Measurements from ENCODE around the gene THRAP3. TPM values are rescaled to one million over a fixed set of nuclear protein-coding genes. Genes with fewer than 3 reads are reported as not detected.
"Not testable (repeated sequence)": the region's sequence is repeated elsewhere in the genome, so short reads cannot be mapped to it uniquely, and the experiment has no call there.

The THRAP3 gene
- polyA plus RNA-seq, 3 donors = 130 to 151 (median 147) TPM

DNA sequence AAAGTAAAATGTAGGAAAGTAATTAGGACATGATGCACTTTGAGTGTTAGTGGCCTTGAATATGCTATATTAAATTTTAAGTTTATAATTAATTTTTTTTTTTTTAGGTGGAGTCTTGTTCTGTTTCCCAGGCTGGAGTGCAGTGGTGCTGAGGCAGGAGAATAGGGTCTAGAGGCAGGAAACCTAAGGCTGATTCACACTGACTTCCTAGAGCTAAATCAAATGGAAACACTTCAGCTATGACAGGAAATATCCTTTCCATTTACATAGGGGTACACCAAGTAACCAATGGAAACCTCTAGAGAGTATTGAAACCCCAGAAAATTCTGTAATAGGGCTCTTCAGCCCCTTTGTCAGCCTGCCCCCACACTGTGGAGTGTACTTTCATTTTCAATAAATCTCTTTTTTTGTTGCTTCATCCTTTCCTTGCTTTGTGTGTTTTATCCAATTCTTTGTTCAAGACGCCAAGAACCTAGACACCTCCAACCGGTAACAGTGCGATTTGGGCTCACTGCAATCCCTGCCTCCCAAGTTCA, 17.9 kb upstream of the THRAP3 start:
- no peak for DNase-seq (ENCODE audit: low read depth in 3 of 3, low spot score in 2 of 3)

DNA sequence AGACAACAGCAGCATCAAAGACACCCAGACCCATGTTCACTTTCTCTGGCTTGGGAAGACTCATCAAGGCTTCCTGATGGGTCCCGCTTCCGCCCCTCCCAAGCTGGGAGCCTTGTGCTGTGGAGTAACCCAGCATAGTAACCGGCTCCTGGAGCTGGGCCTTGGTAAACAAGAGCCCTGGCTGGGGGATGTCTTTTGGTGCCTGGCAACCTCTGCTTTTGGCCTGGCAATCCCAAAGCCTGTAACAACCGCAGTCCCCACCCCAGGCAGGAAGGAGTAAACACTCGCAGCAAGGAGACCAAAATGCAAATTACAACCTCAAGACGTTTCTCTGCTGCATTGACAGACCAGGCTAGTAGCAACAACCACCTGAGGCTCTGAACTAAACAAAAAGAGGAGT, 16.9 kb upstream of the THRAP3 start:
- no peak for DNase-seq (ENCODE audit: low read depth in 3 of 3, low spot score in 2 of 3)

DNA sequence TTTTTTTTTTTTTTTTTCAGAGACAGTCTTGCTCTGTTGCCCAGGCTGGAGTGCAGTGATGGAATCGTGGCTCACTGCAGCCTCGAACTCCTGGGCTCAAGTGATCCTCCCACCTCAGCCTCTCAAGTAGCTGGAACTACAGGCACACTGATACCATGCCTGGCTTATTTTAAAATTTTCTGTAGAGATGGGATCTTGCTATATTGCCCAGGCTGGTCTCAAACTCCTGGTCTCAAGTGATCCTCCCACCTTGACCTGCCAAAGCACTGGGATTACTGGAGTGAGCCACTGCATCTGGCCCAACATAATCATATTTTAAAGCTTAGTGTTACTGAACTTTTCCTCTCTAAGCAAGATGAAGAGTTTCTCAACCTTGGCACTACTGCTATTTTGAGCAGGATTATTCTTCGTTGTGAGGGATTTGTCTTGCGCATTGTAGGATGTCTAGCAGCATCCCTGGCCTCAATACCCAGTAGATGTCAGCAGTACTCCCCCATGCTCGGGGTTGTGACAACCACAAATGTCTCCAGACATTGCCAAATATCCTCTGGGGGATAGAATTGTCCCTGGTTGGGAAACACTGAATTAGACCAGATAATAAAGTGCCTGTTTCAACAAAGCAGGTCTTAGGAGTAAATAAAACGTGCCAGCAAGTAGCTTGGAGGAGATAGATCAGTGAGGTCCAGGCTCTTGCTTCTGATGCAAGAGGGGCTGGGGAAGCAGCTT, 15.1 kb upstream of the THRAP3 start:
- DNase-seq (ENCODE audit: low read depth in 3 of 3, low spot score in 2 of 3) = no peak

DNA sequence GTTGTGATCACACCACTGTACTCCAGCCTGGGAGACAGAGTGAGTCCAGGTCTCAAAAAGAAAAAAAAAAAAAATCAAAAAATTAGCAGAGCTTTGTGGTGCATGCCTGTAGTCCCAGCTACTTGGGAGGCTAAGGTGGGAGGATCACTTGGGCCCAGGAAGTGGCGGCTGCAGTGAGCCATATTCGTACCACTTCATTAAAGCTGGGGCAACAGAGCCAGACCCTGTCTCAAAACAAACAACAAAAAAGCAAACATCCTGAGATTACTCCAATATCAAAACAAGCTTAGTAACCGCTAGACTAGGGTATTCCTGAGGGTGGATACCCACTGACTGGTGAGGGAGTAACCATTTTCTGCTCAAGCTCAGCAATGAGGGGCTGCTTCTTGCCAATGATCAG, 12.9 kb upstream of the THRAP3 start:
- no peak for DNase-seq (ENCODE audit: low read depth in 3 of 3, low spot score in 2 of 3)

DNA sequence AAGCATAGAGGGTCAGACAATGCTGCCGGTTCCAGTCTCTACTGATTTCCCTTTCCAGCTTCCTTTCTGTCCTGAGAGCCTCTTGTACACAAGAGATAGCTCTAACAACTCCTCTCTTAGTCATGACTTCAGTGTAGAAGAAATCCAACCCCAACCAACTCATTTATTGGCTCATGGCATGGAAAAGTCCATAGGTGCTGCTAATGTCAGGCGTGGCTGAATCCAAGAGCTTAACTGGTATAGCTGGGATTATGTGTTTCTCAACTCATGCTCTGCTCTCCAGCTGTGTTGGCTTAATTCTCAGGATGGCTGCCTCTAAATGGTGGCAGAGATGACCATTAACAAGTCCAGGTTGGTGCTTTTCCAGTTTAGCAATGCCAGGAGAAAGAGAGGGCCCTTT, 12.4 kb upstream of the THRAP3 start:
- no peak for DNase-seq (ENCODE audit: low read depth in 3 of 3, low spot score in 2 of 3)

DNA sequence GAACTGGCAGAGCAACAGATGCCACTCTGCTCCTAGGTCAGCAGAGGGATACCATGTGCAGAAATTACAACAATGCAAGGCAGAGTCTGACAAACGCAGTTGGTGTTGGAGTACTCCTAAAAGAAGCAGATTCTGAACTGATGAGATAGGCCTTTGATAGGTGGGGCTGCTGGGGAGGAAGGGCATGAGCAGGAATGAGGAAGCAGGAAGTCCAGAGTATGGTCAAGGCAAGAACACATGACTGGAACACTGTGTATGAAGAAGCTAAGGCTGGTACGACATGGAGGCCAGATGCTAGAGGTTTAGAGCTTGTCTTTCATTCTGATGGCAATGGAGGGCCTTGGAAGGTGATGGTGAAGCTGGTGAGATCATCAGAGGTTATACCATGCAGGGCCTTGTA, 11.5 kb upstream of the THRAP3 start:
- DNase-seq (ENCODE audit: low read depth in 3 of 3, low spot score in 2 of 3) = no peak

DNA sequence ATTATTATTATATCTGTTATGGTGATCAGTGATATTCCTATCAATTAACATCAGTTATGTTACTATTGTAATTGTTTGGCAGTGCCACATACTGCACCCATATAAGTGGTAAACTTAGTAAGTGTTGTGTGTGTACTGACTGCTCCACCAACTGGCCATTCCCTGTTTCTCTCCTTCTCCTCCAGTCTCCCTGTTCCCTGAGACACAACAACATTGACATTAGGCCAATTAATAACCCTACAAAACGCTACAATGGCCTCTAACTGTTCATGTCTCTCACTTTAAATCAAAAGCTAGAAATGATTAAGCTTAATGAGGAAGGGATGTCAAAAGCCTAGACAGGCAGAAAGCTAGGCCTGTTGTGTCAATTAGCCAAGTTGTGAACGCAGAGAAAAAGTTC, 6.6 kb upstream of the THRAP3 start:
- DNase-seq (ENCODE audit: low read depth in 3 of 3, low spot score in 2 of 3) = no peak

DNA sequence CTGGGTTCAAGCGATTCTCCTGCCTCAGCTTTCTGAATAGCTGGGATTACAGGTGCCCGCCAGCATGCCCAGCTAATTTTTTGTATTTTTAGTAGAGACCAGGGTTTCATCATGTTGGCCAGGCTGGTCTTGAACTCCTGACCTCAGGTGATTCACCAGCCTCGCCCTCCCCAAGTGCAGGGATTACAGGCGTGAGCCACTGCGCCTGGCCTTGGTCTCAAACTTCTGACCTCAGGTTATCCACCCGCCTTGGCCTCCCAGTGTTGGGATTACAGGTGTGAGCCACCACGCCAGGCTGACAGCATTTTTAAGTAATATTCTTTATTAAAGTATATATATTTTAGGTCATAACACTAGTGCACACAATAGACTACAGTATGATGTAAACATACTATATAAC, 2.3 kb upstream of the THRAP3 start:
- not testable (repeated sequence) for DNase-seq (ENCODE audit: low read depth in 3 of 3, low spot score in 2 of 3)

DNA sequence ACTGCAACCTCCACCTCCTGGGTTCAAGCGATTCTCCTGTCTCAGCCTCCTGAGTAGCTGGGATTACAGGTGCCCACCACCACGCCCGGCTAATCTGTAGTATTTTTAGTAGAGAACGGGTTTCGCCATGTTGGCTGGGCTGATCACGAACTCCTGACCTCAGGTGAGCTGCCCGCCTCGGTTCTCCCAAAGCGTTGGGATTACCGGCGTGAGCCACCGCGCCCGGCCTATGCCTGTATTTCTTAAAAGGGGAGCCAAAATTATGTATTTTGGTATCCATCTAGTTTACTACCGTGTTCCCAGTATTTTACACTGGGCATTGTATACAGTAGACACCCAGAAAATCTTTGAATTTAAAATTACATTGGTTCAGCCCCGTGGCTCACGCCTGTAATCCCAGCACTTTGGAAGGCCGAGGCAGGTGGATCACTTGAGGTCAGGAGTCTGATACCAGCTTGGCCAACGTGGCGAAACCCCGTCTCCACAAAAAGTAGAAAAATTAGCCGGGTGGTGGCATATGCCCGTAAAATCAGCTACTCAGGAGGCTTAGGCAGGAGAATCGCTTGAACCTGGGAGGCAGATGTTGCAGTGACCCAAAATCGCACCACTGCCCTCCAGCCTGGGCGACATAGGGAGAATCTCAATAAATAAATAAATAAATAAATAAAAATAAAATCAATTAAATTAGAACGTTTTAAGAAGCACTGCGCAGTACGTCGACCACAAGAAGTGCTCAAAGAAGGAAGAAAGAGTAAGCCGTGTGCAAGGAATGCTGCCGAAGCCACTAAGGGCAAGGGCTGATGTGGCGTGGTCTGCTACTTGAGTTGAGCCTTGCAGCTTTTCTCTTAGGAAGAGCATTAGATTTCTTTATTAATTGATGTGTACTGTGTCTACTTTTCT, 1.5 kb upstream of the THRAP3 start:
- no peak for DNase-seq (ENCODE audit: low read depth in 3 of 3, low spot score in 2 of 3)

DNA sequence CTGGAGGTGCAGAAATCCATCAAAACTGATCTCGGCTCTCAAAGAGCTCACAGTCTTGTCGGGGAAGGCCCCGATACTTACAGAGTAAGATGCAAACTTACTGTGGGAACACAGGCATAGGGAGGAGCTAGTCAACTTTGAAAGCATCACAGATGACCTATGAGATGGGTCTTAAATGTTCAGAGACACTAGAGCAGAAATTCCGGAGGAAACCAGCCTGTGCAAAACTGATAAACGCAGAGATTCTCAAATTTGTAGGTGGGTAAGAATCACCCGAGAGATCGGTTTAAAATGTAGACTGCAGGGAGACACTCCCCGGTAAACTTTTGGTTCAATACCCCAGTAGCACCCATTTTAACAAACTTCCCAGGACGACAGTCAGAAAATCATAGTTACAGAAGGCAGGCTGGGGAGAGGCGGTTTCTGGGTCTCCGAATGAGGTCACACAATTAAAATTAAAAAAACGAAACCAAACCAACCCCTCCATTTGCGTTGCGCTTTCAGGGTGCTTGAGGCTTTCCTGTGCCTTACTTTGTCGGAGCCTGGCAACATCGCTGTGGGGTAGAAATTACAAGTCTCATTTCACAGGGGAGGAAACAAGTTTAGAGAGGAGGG, 755 bp upstream of the THRAP3 start:
- DNase-seq (ENCODE audit: low read depth in 3 of 3, low spot score in 2 of 3) = peak; percentile 44 to 53 (median 52)

DNA sequence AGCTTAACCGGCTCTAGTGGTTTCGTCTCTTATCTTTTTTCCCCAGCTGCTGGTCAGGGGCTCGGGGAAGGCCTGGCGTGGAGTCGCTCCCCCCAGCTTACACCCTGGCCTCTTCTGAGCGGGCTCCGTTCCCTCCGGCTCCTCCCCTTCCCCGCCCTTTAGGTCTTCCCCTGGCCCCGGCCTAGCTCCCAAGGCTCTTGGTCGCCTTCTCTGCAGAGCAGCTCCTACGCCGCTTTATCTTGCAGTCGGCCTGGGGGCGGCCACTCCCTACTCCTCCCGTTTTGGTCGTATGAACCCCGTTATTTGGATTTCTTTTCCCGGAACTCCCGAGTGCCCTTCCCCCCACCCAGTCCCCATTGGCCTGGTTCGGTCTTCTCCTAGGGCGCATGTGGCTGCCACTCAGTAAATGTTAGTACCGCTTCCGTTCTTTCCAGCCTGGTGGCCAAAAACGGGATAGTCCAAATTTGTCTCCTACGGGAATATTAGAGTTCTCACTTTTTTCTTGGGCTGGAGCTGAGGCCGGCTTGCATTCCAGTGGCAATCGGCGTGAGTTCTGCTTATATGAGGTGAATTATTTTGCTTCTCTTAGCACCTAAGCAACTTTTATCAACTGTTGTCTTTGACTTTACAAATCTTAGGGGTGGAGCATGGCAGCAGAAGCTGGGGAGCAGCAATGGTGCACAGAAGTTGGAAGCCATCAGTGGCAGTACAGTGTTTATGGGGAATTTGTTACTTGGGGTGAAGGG, 467 bp downstream of the THRAP3 start:
- peak; percentile 65 to 81 (median 80) for DNase-seq (ENCODE audit: low read depth in 3 of 3, low spot score in 2 of 3)

DNA sequence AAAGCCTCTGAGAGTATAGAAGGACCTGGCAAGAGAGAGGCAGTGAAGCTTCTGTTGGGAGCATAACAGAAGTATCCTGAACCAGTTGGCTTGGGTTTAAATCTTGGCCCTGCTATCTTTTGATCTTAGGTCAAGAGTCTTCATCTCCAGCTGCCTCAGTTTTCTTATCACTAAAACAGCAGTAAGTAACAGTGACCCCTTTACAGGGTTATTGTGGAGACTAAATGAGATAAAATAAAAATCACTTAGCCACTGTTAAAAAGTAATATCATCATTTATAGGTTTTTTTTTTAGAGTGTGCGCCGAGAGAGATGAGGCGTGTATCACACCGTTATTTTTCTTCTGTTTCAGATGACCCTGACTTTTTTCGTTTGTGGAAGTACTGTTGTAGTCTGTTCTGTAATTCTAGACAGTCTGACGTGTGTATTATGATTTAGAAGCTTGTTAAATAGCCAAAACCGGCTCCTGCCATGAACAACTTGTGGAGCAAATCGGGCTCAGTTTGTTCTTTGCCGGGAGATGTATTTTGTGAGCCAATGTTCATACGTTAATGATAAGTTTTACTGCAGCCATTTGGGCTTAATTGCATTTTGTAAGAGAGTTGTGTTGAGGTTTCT, 1.1 kb downstream of the THRAP3 start:
- no peak for DNase-seq (ENCODE audit: low read depth in 3 of 3, low spot score in 2 of 3)

DNA sequence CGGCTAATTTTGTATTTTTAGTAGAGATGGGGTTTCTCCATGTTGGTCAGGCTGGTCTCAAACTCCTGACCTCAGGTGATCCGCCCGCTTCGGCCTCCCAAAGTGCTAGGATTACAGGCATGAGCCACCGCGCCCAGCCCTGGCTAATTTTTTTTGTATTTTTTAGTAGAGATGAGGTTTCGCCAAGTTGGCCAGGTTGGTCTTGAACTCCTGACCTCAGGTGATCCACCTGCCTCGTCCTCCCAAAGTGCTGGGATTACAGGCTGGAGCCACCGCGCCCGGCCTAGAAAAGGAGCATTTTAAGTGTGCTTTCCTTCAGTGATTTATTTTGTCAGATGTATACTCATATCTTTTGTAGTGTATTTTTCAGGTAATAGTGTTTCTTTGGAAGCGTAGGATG, 6.0 kb downstream of the THRAP3 start:
- DNase-seq (ENCODE audit: low read depth in 3 of 3, low spot score in 2 of 3) = not testable (repeated sequence)

DNA sequence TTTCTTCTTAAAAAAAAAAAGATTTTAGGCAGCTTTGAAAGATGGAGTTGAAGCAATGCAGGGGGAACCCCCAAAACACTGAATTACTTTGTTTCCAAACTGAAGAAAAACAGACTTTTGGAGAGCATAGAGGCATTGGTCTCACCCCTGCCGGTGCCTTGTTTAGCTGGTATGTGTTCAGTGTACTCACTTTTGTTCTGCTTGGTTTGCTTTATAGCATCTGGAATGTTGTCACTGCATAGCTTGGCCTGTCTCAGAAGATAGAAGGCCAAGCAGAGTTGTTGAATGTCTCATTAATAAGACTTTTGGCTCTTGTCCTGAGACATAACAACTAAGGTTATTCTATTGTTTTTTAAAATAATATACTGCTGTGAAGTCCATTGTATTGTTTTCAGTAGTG, 6.9 kb downstream of the THRAP3 start:
- no peak for DNase-seq (ENCODE audit: low read depth in 3 of 3, low spot score in 2 of 3)

DNA sequence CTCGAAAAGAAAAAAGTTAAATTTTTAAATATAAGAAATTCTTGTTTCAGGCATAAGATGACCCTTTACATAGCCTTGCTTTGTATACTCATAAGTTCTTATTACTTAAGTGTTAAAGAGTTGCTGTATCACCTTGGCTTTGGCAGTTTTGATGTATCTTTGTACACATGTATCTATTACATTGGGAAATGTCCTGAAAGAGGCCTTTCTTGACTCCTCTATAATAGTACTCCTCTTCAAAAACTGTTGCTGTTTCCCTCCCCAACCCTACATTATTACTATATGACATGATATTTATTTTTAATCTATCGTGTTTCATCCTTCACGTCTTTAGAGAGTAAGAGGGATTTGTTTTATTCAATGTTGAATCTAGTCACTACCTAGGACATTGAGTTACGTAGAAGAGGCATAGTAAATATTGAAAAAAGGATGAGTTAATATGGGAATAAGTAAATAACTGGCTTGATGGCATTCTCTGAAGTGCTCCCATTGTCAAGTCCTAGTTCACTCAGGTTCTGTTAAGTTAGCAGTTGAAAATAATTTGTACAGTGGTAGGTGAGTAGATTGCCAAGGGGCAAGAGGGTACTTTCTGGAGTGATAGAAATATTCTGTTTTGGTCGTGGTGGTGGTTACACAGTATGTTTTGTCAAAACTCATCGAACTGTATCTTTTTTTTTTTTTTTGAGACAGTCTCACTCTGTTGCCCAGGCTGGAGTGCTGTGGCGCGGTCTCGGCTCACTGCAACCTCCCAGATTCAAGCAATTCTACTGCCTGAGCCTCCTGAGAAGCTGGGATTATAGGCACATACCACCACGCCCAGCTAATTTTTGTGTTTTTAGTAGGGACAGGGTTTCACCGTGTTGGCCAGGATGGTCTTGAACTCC, 8.2 kb downstream of the THRAP3 start:
- no peak for DNase-seq (ENCODE audit: low read depth in 3 of 3, low spot score in 2 of 3)

DNA sequence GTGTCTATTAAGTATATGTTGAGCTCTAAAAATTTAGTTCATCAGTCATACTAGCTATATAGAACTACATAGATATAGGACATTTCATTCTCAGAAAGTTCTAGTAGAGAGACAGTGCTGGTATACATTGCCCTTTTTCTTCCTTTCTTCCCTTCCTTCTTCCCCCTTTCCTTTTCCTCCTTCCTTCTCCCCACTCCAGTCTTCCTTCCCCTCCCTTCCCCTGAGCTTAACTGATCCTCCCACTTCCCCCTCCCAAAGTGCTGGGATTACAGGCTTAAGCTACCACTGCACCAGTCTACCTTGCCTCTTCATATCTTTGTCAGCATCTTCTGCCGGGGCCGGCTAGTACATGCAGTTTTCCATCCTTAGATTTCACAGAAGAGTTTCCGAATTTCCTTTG, 12.1 kb downstream of the THRAP3 start:
- DNase-seq (ENCODE audit: low read depth in 3 of 3, low spot score in 2 of 3) = no peak

DNA sequence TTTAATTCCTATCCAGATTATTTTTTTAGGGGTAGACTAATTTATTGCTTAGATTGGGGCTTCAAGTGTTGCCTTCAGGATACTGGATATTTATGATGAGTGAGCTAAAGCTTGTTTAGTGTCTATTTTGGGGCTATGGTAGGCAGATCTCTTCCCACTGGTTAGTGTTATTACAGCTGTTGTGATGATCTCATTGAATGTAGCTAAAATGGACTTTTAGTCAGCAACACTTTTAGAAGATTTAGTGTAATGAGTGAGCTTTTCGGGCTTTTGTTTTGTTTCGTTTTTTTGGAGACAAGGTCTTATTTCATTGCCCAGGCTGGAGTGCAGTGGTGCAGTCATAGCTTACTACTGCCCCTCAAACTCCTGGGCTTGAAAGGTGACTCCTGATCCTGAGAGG, 14.2 kb downstream of the THRAP3 start:
- no peak for DNase-seq (ENCODE audit: low read depth in 3 of 3, low spot score in 2 of 3)

DNA sequence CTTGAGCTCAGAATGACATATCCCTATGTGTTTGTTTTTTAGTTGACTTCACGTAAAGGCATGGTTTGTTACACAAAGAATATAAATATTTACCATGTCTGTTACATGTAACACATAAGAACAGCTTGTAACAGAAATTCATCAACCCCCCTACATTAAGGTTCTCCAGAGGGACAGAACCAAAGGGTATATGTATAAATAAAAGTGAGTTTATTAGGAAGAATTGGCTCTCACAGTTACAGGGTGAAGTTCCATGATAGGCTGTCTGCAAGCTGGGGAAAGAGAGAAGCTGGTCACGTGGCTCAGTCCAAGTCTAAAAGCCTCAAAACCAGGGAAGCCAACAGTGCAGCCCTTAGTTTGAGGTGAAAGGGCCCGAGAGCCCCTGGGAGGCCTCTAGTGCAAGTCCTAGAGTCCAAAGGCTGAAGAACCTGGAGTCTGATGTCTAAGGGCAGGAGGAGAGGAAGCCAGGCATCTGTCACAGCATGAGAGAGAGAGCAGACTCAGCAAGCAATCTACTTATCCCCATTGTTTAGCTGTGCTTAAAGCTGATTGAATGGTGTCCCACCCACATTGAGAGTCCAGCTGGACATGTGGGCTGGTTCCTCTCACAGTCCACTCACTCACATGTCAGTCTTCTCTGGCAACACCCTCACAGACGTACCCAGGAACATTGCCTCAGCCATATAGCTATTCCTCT, 15.8 kb downstream of the THRAP3 start:
- no peak for DNase-seq (ENCODE audit: low read depth in 3 of 3, low spot score in 2 of 3)

DNA sequence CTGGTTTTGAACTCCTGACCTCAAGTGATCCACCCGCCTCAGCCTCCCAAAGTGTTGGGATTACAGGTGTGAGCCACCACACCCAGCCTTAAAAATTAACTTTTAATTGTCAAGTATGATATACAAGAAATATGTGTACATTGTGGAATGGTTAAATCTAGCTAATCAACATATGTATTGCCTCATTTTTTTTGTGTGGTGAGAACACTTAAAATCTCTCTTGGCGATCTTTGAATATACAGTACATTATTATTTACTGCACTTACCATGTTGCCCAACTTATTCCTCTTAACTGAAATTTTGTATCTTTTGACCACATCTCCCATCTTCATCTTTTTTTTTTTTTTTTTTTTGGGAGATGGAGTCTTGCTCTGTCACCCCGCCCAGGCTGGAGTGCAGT, 23.3 kb downstream of the THRAP3 start:
- no peak for DNase-seq (ENCODE audit: low read depth in 3 of 3, low spot score in 2 of 3)

Measured in right renal cortex interstitium (tissue), 3 donors.